GM12878 (cell line): ENCODE results near the gene RTN4RL1. TPM values are rescaled to one million over a fixed set of nuclear protein-coding genes. Genes with fewer than 3 reads are reported as not detected.

Source experiments
- ATAC-seq: fragments of 200-7000 bp; cut with Tn5 transposase; 3 replicates; pipeline ENCODE4 v1.9.1; 2020; ENCODE audit warnings: mild to moderate bottlenecking, moderate library complexity
- BruUV-seq: library from RNA; stranded (reverse); fragments of 400-500 nt; replicated peaks from 2 replicates; lab custom pipeline; 2021; lab: Mats Ljungman, UMichigan
- CTCF ChIA-PET: fragments of 300-600 bp; sonication (Branson Sonifier 250); formaldehyde crosslinking; extraction: SDS; loops from one replicate; lab custom pipeline; 2021; ENCODE audit warnings: inconsistent platforms; lab: Yijun Ruan, JAX
- POLR2A ChIA-PET: fragments of 350-600 bp; formaldehyde crosslinking; extraction: SDS; loops from one replicate; lab custom pipeline; 2021; ENCODE audit warnings: inconsistent platforms; lab: Charles Lee
- RAD21 ChIA-PET: fragments of 300-600 bp; sonication (Branson Sonifier 250); formaldehyde crosslinking; loops from one replicate; lab custom pipeline; 2023; ENCODE audit warnings: antibody characterized with exemption; ENCODE audit not compliant: unreplicated experiment; lab: Charles Lee
- SMC1A ChIA-PET: fragments of 300-600 bp; sonication (Branson Sonifier 250); formaldehyde crosslinking; loops from one replicate; lab custom pipeline; 2023; ENCODE audit not compliant: unreplicated experiment, uncharacterized antibody; lab: Charles Lee
- DNase-seq: peaks from one replicate; pipeline ENCODE4 v3.0.0-alpha.2; 2011; ENCODE audit warnings: low read depth, low spot score
- FAIRE-seq: peaks from 3 replicates; lab custom pipeline; 2011; peaks lifted over from hg19 to GRCh38; lab: Jason Lieb, UNC
- H2AFZ ChIP-seq: 2 replicates; pipeline ENCODE4 v1.6.0; 2011; ENCODE audit warnings: low read depth, low read length, control low read depth; ENCODE audit not compliant: control insufficient read depth
- H3K27ac ChIP-seq: 2 replicates; pipeline ENCODE4 v1.5.1; 2011; ENCODE audit warnings: control low read depth; ENCODE audit not compliant: control insufficient read depth, insufficient read depth
- H3K27me3 ChIP-seq, 2 experiments: replicated peaks in 1 of 2; 2 replicates each; pipeline versions ENCODE4 v1.6.0 to v1.6.1; 2011; ENCODE audit warnings: low read length in 1 of 2; ENCODE audit not compliant: control insufficient read depth in 2 of 2, insufficient read depth in 2 of 2
- H3K36me3 ChIP-seq, 2 experiments: 2 replicates each; pipeline ENCODE4 v1.5.1; 2011; ENCODE audit warnings: low read length in 1 of 2; ENCODE audit not compliant: control insufficient read depth in 2 of 2, insufficient read depth in 2 of 2
- H3K4me1 ChIP-seq: 2 replicates; pipeline ENCODE4 v1.6.1; 2011; ENCODE audit warnings: mild to moderate bottlenecking, low read length, moderate library complexity, mixed read lengths; ENCODE audit not compliant: control insufficient read depth, insufficient read depth
- H3K4me2 ChIP-seq: 2 replicates; pipeline ENCODE4 v1.6.0; 2011; ENCODE audit warnings: control low read depth; ENCODE audit not compliant: control insufficient read depth, insufficient read depth
- H3K4me3 ChIP-seq: fragments of 200-600 bp; sonication (generic); 2 replicates; pipeline ENCODE4 v1.5.1; 2016
- H3K79me2 ChIP-seq: 2 replicates; pipeline ENCODE4 v1.6.0; 2011; ENCODE audit warnings: low read length; ENCODE audit not compliant: control insufficient read depth, insufficient read depth
- H3K9ac ChIP-seq: 2 replicates; pipeline ENCODE4 v1.8.0; 2011; ENCODE audit warnings: low read length, control low read depth, mixed read lengths; ENCODE audit not compliant: control insufficient read depth, insufficient read depth
- H3K9me3 ChIP-seq: replicated peaks from 3 replicates; pipeline ENCODE4 v1.5.1; 2011; ENCODE audit warnings: mild to moderate bottlenecking, low read length; ENCODE audit not compliant: control insufficient read depth, insufficient read depth
- H4K20me1 ChIP-seq: 2 replicates; pipeline ENCODE4 v1.6.0; 2011; ENCODE audit not compliant: control insufficient read depth, insufficient read depth
- BCL11A ChIP-seq: IDR thresholded peaks from 2 replicates; pipeline ENCODE4 v1.6.1; 2011; ENCODE audit warnings: low read depth, low read length
- CBFB ChIP-seq: IDR thresholded peaks from 2 replicates; pipeline ENCODE4 v1.6.1; 2016; ENCODE audit warnings: antibody characterized with exemption, low read depth
- EGR1 ChIP-seq, 2 experiments: IDR thresholded peaks; 1 replicate in 1 of 2; 2 replicates in 1 of 2; pipeline ENCODE4 v1.6.1; 2011 to 2012; ENCODE audit warnings: low read depth in 2 of 2, low read length in 2 of 2, borderline replicate concordance in 1 of 2, mild to moderate bottlenecking in 1 of 2, moderate library complexity in 1 of 2
- EP300 ChIP-seq, 2 experiments: fragments of 150-350 bp in 1 of 2; IDR thresholded peaks; 2 replicates each; pipeline ENCODE4 v1.6.1; 2011 to 2012; ENCODE audit warnings: low read depth in 2 of 2, low read length in 2 of 2, borderline replicate concordance in 1 of 2, improper control_type of control experiment in 1 of 2, inconsistent platforms in 1 of 2; ENCODE audit not compliant: control insufficient read depth in 1 of 2
- IKZF2 ChIP-seq, 2 experiments: fragments of 450-650 bp; IDR thresholded peaks; 2 replicates each; pipeline ENCODE4 v1.6.1; 2017; ENCODE audit warnings: mild to moderate bottlenecking in 2 of 2, moderate library complexity in 2 of 2
- IRF4 ChIP-seq: IDR thresholded peaks from 2 replicates; pipeline ENCODE4 v1.6.1; 2011; ENCODE audit warnings: low read depth, low read length
- KLF5 ChIP-seq: fragments of 450-650 bp; IDR thresholded peaks from 2 replicates; pipeline ENCODE4 v1.6.1; 2014; ENCODE audit warnings: mild to moderate bottlenecking; ENCODE audit not compliant: partially characterized antibody
- LARP7 ChIP-seq: fragments of 450-650 bp; IDR thresholded peaks from 2 replicates; pipeline ENCODE4 v1.6.1; 2017; ENCODE audit warnings: mild to moderate bottlenecking
- MLLT1 ChIP-seq: fragments of 450-650 bp; IDR thresholded peaks from 2 replicates; pipeline ENCODE4 v1.6.1; 2016; ENCODE audit warnings: mild to moderate bottlenecking
- MYC ChIP-seq: IDR thresholded peaks from 2 replicates; pipeline ENCODE4 v1.6.1; 2011; ENCODE audit warnings: mild to moderate bottlenecking, low read length, moderate library complexity, inconsistent platforms; ENCODE audit not compliant: insufficient read depth, insufficient replicate concordance, insufficient read length, severe bottlenecking
- PBX3 ChIP-seq: IDR thresholded peaks from 2 replicates; pipeline ENCODE4 v1.6.1; 2011; ENCODE audit warnings: mild to moderate bottlenecking, low read depth, low read length, moderate library complexity; ENCODE audit not compliant: insufficient replicate concordance
- RBBP5 ChIP-seq: fragments of 200-600 bp; sonication (generic); conservative IDR thresholded peaks from 2 replicates; pipeline ENCODE4 v1.6.1; 2016
- RCOR1 ChIP-seq: conservative IDR thresholded peaks from 2 replicates; pipeline ENCODE4 v1.6.1; 2012; ENCODE audit warnings: low read depth, low read length, improper control_type of control experiment
- ZBED1 ChIP-seq: IDR thresholded peaks from 2 replicates; pipeline ENCODE4 v1.6.1; 2016; ENCODE audit warnings: borderline replicate concordance
- ZBTB11 ChIP-seq: fragments of 450-650 bp; formaldehyde crosslinking; IDR thresholded peaks from 2 replicates; pipeline ENCODE4 v1.5.0; 2022; ENCODE audit warnings: mild to moderate bottlenecking, missing genetic modification characterization
- ZZZ3 ChIP-seq: IDR thresholded peaks from 2 replicates; pipeline ENCODE4 v1.6.1; 2011; ENCODE audit warnings: low read depth; ENCODE audit not compliant: control insufficient read depth, insufficient read length
- WGBS: methylation state at CpG from one replicate; pipeline ENCODE4 v1.1.6; 2016; ENCODE audit warnings: low lambda C conversion rate; ENCODE audit not compliant: insufficient replicate concordance, insufficient coverage; ENCODE audit errors: missing lambda C conversion rate; 5-methylcytosine and 5-hydroxymethylcytosine counted together
- in situ Hi-C: fragments of 300-500 bp; cut with MboI; formaldehyde crosslinking; loops from 9 replicates; pipeline ENCODE4 v1.14.3; 2018; ENCODE audit warnings: mixed read lengths
- intact Hi-C: fragments of 100-400 bp; cut with micrococcal nuclease; formaldehyde crosslinking; loops from one replicate; pipeline ENCODE4 v1.14.2; 2022; ENCODE audit not compliant: unreplicated experiment
- polyA plus RNA-seq, 11 experiments: library from polyadenylated mRNA; depleted of rRNA in 4 of 11; unstranded in 6 of 11; stranded (reverse) in 5 of 11; fragments of >200 nt; fragmentation: Nextera tagmentation in 4 of 11; fragmentation: Illumina TruSeq in 1 of 11; extraction: Ambion mirVana in 4 of 11; extraction: Trizol in 1 of 11; gene quantifications; 1 replicate in 1 of 11; 2 replicates in 10 of 11; pipeline versions ENCODE4 v1.2.1 to v1.2.3, GENCODE V29; 2011 to 2016; ENCODE audit warnings: inconsistent platforms in 2 of 11, missing spikeins in 2 of 11, low read depth in 1 of 11
- total RNA-seq, 4 experiments: library from RNA; depleted of rRNA in 3 of 4; stranded (reverse); fragments of >200 nt in 3 of 4; fragmentation: Illumina TruSeq in 1 of 4; extraction: Trizol in 1 of 4; gene quantifications; 2 replicates each; pipeline versions ENCODE4 v1.2.1 to v1.2.3, GENCODE V29; 2013 to 2021

Gene RTN4RL1
- total and polyA plus RNA-seq, 10 of the 15 experiments (the other 5 are each of a cell fraction or from before 2014, with no cell fraction given) = 0.08 to 0.11 (median 0.10) TPM; not detected in 7

DNA sequence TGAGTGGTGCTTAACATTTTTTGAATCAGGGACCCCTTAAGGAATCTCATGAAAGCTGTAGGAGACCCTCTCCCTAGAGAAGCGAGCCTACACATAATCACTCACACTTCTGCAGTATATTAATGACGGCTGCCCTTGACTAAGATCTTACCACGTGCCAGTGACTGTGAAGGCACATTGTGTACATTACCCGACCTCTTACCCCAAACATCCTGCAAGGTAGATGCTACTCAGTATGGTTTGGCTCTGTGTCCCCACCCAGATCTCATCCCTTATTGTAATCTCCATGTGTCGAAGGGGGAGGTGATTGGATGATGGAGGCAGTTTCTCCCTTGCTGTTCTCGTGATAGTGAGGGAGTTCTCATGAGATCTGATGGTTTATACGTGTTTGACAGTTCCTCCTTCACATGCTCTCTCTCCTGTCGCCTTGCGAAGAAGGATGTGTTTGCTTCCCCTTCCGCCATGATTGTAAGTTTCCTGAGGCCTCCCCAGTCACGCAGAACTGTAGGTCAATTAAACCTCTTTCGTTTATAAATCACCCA is 54.2 kb downstream of the RTN4RL1 start:
- no peak overlapping the region for H3K4me3 ChIP-seq
- POLR2A ChIA-PET = no interaction called here
- RAD21 ChIA-PET = no interaction called here
- no peaks in the 10 kb centered on the region for H3K4me1 ChIP-seq
- SMC1A ChIA-PET = no interaction called here
- DNase-seq (no peak), FAIRE-seq (no peak), ATAC-seq (no peak)
- H3K4me2 ChIP-seq = no peak overlapping the region
- no peak overlapping the region for H2AFZ ChIP-seq
- no peak overlapping the region for H3K9ac ChIP-seq
- no peaks in the 10 kb centered on the region for H3K79me2 ChIP-seq
- intact Hi-C loops (no loop called here), in situ Hi-C loops (no loop called here)
- no TSS peak for BruUV-seq
- H3K27ac ChIP-seq = no peak overlapping the region
- WGBS = 55% methylated on average over 12 of the region's 12 CpGs
- H4K20me1 ChIP-seq = no peaks in the 10 kb centered on the region
- CTCF ChIA-PET = no interaction called here
- H3K9me3 ChIP-seq = peaks cover 2% of the 10 kb centered on the region; the same call in 1 of the 3 replicates
- no peaks in the 10 kb centered on the region for H3K27me3 ChIP-seq
- H3K36me3 ChIP-seq = no peaks in the 10 kb centered on the region
- no peak for TF ChIP-seq PBX3
- TF ChIP-seq ZBED1 = no peak
- no peak for TF ChIP-seq EGR1 (IDR thresholded peaks at IDR 0.05; ENCODE audit: borderline replicate concordance in 1 of 2, low read depth in 2 of 2, low read length in 2 of 2)
- no peak for TF ChIP-seq IKZF2 (IDR thresholded peaks at IDR 0.05)
- TF ChIP-seq ZBTB11 (CRISPR knock-in tag) = no peak
- TF ChIP-seq ZZZ3 = no peak
- no peak for TF ChIP-seq BCL11A
- no peak for TF ChIP-seq MLLT1
- TF ChIP-seq MYC = no peak
- TF ChIP-seq RBBP5 = no peak
- no peak for TF ChIP-seq KLF5
- no peak for TF ChIP-seq CBFB
- no peak for TF ChIP-seq IRF4
- TF ChIP-seq EP300 (IDR thresholded peaks at IDR 0.05; ENCODE audit: borderline replicate concordance in 1 of 2, control insufficient read depth in 1 of 2, low read depth in 2 of 2, low read length in 2 of 2) = no peak
- no peak for TF ChIP-seq LARP7
- TF ChIP-seq RCOR1 = no peak
